ENCODE data around the gene CCNB1.

DNA sequence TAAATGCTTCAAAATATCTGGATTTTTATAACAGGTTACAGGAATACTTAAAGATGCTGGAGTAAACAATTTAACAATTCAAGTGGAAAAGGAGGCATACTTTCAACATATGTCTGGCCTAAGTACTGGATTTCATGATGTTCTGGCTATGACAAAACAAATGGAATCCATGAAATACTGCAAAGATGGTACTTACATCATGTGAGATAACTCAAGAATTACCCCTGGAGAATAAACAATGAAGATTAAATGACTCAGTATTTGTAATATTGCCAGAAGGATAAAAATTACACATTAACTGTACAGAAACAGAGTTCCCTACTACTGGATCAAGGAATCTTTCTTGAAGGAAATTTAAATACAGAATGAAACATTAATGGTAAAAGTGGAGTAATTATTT is 37.5 kb upstream of the CCNB1 start:
- TF ChIP-seq, protein P1, sequence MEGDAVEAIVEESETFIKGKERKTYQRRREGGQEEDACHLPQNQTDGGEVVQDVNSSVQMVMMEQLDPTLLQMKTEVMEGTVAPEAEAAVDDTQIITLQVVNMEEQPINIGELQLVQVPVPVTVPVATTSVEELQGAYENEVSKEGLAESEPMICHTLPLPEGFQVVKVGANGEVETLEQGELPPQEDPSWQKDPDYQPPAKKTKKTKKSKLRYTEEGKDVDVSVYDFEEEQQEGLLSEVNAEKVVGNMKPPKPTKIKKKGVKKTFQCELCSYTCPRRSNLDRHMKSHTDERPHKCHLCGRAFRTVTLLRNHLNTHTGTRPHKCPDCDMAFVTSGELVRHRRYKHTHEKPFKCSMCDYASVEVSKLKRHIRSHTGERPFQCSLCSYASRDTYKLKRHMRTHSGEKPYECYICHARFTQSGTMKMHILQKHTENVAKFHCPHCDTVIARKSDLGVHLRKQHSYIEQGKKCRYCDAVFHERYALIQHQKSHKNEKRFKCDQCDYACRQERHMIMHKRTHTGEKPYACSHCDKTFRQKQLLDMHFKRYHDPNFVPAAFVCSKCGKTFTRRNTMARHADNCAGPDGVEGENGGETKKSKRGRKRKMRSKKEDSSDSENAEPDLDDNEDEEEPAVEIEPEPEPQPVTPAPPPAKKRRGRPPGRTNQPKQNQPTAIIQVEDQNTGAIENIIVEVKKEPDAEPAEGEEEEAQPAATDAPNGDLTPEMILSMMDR (IDR thresholded peaks at IDR 0.05), result no peak
- TF ChIP-seq POLR2A (IDR thresholded peaks at IDR 0.05), result no peak
